ENCODE data around the gene RELN.

RELN gene

DNA sequence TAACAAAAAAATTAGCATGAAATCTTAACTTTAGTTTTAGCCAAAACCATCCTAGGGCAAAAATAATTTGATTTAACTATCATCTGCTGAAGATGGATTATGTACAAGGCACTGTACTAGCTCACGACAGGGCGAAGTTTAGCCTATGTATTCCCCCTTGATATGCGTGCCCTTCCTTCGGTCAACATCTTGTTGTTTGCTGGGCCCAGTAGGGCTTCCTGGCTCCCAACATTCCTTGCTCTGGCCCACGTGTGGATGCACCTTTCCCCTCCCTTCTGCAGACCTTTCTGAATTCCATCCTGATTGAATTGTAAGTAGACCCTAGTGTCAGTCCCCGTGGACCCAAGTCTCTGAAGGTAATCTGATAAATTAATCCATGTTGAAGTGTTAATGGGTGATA, 212.0 kb downstream of the RELN start:
- DNase-seq = no peak

DNA sequence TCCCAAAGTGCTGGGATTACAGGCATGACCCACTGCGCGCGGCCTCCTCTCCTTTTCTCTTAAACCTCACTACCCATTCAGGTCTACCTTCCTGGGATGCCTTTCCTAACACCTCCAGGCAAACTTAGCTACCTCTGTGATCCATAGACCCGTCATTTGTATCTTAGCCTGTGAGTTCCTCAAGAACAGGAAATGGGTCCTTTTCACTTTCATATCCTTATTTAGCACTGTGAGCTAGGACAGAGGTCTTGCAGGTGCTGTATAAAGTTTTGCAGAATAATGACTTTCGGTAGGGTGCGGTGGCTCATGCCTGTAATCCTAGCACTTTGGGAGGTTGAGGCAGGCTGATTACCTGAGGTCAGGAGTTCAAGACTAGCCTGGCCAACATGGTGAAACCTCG, 215.7 kb downstream of the RELN start:
- DNase-seq = no peak

DNA sequence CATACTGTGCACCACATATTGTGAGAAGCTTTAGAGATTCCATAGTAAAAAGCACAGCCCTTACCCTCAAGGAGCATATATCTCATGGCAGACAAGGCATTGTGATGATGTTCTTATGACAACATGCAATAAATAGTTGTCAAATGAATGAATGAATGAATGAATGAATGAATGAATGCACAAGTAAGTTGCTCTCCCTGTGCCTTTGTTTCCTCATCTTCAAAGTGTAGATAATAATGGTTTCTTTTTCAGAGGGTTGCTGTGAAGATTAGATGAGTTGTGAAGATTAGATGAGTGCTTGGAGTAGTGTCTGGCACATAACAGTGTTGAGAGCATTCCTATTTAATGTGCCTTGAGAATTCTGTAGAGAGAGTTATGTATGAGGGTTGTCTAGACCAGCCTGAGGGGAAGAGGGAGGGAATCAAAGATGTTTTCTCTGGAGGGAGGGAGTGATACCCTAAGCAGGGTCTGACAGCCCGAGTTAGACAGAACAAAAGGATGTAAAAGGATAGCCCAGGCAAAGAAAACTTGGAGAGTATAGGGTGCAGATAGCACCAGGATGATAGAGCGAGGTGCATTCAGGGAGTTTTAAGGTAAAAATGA, 217.2 kb downstream of the RELN start:
- no peak for DNase-seq

DNA sequence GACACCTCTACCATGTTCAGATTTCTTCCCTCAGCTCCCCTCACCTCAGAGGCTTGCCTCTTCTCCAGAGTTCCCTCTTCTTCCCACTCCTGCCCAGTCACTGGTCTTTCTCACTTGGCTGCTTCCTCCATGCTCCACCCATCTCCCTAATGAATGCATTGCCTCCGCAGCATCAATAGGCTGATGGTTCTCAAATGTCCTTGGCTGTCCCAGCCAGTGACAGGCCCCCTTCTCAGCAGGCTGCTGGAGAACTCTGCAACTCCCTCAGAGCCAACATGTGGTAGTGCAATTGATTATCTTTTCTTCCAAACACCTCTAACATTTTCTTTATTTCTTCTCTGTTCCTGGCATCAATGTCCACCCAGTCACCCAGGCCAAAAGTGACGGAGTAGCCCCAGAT, 218.2 kb downstream of the RELN start:
- DNase-seq = no peak

DNA sequence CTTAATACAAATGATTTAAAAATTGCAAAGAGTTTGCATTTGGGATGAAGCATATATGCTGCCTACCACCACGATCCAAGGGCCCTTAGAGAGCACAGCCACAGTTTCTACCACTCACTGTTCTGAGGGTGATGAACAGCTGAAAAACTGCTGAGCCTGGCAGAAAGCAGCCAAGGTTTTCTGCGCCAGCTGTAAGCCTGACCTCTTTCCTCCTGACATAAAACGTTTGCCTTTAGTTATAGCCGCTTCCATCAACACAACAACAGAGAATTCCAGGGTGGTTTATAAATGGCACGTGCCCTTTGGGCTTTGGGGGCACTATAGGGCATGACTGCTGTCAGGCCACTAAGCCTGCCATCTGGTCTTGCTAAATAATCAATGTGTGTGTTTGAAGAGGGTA, 222.8 kb downstream of the RELN start:
- no peak for DNase-seq

DNA sequence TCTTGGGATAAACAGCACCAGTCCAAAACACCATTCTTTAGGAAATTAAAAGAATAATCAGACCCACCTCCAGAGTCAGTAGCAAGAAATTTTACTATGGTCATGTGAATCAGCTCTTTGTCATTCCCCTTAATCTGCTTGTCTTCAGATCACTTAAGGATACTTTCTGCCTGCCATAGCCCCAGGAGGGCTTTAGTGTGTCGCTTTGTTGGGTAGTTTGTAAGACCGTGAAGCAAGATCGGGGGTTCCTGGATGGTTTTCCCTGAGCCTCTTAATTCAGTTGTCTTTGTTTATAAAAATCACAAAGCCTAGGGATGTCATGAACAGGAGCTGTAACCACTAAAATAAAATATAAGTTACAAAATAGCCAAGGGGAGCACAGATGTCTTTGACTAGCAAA, 223.6 kb downstream of the RELN start:
- DNase-seq = no peak

DNA sequence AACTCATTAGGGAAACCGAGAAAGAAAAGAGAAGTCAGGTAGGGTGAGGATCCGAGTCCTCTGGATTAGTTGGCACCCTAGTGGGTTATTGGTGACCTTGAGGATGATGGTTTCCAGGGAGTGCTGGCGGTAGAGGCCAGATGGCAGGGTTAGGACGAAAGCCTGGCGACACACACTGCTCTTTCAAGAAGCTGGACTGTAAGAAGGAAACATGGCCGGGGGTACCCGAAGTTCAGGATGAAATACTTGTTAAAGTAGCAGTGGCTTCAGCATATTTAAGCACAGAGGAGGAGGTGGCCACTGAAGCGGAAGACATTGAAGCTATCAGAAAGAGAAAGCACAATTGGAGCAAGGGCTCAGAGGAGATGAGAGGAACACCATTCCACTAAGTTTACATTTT, 224.6 kb downstream of the RELN start:
- DNase-seq = no peak

DNA sequence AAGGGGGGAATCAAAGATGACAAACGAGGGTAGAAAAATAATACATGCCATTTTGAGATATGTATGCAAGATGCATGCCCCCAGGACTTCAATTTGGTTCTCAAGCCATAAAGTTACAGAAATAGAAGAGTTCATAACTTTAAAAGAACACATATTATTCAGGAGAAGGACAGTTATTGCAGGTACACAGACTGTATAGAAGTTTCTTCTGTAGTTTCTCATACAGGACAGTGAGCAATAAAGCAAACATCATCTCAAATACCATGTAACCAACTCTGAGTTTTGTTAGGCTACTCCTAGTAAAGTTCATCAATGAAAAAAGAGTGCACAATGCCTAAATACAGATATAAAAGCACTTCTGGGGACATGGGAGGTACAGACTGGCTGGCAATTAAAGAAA, 226.6 kb downstream of the RELN start:
- no peak for DNase-seq

DNA sequence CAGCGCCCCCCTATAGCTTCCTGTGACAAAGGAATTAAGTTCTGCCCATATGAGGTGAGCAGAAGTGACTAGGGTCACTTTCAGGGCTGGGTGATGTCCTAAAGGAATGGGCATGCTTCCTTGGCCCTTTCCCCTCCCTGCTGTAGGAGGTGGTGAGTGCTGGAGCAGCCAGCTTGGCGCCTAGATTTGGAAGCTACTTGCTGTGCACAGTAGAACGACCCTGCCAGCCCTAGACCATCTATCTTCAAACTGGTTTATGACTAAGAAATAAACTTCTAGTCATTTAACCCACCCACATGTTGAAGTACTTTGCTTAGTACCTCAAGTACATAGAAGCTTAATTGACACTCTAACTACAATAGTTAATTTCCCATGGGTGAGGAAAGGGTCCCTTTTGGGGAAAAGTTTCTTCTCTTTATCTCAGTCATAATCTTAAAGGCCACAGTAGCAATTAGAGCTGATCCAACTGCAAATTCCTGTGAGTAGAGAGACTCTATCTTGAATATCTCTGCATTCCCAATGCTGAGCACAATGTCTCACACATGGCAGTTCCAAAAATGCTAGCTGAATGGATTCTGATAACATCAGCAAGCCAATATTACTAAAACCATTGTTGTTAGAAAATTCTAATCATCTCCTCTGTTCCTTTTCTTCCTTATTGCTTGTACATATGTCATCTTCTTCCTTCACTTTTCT, 227.2 kb downstream of the RELN start:
- no peak for DNase-seq

DNA sequence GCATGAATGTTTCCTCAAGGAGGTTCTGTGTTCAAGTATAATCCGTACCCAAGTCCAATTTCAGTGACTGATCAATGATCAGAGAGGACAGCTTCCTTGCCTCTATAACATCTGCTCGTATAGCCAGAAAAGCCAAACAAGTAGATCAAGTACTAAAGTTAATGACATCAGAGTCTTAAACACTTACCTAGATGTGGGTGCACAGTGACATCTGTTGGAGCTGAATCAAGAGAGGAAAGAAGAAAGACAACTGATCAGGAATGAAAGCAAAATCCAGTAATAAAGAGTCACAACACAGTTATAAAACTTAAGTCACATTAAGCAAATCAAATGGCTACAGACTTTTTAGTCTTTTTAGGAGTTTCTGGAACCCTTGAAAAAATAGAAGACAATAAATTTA, 236.5 kb downstream of the RELN start:
- DNase-seq = no peak

DNA sequence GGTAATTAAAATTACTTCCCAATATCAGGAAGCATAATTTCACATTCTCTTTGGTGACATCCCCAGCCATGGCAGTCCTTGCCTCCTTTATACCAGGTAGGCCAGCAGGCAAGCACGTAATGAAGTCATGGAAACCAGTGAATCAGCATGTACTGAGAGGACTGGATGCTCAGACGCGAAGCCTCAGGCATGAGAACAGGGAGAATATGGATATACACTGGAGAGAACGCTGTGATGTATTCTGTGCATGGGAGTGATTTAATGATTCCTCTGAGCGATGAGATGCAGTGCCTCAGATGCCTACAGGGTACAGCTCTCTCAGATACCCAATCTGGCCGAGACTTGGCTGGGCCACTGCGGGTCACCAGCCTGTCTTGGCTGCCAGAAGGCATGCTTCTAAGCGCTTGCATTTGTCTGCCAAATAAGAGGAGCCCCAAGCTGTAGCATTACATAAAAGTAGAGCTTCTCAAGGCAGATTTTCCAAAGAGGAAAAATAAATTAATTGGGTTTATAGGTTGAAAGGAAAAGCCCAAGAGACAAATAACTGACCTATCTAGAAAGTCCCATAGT, 238.1 kb downstream of the RELN start:
- no peak for DNase-seq

DNA sequence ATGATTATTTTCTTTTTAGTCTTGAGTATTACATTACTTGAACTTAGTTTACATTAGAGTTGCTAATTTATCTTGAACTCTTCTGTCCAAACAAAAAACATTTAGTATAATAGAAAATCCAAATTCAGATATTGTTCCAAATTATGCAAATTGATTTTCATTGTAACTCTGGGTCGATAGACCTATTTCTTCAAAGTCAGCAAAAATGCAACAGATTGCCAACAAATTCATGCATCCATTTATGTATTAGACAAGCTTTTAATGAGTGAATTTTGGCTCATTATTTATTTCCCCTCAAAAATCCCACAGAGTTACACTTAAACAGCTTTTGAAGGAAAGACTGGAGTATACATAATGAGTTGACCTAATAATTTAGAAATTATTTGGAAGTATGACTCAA, 240.8 kb downstream of the RELN start:
- no peak for DNase-seq

DNA sequence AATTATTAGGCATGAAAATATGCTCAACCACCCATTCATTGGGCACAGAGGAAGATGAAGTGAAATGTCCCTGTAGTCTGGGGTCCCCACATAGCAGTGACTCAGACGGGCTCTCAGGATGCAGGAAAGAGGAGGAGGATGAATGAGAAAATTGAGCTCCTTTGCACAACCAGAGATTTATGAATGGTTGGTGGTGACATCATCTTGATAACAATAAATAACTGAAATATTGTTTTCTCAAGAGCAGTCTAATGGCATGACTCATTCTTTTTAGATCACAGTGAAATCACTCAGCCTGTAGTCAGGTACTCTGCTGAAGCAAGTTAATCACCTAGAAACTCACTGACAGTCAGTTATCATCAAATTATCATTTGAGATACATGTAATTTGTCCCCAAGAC, 254.1 kb downstream of the RELN start:
- no peak for DNase-seq

DNA sequence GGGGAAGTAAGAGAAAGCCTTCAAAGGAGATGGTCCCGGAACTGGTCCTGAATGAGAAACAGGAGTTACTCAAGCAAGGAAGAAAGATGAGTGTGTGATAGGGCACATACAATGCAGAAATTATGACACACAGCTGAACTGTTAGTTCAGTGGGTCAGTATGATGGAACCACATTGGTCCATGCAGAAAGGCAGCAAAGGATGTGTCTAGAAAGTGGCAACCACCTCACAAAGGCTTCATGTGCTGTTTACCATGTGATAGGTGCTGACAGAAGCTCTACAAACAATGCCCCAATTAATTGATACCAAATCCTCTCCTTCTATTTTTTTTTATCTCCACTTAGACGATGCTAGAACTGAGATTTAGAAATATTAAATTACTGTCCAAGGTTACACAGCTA, 258.3 kb downstream of the RELN start:
- no peak for DNase-seq

DNA sequence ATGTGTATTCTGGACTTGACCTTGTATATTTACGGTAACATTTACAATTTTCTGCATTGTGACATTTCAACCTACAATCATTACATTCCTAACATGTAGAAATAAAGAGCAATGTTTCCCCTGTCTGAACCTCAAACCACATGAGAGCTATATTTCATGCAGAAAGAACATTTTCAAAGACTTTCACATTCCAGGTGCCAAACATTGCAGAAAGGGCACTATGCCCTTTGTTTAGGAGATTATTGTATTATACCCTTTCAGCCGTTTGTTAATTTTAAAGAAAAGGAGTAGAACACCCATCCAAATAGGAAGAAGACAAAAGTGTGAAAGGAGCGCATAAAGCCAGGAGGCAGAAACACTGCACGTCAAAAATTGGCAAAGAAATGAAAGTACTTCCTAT, 260.4 kb downstream of the RELN start:
- no peak for DNase-seq

DNA sequence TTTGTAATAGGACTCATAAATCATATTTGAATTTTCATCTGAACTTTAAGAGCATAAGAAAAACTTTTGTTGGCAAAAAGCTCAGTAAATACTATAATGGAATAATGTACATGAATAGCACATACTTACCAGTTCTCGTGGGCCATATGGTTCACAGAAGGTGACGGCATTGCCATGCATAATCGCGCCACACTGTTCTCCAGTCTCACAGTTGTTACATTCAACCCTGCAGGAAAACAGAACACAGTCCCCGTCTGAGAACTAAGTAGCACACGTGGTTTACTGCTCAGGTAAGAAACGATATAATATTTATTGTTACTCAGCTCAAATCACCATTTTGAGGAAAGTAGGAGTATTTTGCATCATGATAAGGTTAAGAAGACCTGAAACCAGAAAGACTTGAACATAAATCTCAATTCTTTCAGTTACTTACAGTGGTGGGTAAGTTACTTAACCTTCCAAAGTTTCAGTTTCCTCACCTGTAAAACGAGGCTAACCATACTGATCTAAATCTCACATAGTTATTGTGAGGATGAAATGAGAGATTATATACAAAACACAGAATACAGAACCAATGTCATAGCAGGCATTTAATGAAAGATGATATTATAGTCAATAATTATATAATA, 261.4 kb downstream of the RELN start:
- DNase-seq = no peak

DNA sequence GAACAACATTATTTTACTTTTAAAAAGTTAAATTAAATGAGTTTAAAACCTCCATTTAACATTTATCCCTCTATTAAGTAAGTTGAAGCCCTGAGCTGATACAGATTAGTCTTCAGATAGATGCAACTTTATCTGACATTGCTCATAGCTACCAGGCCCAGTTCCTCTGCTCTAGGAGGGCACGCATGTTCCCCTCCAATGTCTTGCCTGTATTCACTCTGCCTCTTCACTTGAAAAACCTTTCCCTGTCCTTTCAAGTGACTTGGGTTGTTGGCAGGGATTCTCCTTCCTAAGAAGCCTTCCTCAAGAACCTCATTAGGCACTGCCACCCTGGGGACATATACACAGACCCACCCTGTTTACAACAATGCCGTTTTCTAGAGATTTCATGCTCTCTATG, 270.4 kb downstream of the RELN start:
- DNase-seq = no peak

DNA sequence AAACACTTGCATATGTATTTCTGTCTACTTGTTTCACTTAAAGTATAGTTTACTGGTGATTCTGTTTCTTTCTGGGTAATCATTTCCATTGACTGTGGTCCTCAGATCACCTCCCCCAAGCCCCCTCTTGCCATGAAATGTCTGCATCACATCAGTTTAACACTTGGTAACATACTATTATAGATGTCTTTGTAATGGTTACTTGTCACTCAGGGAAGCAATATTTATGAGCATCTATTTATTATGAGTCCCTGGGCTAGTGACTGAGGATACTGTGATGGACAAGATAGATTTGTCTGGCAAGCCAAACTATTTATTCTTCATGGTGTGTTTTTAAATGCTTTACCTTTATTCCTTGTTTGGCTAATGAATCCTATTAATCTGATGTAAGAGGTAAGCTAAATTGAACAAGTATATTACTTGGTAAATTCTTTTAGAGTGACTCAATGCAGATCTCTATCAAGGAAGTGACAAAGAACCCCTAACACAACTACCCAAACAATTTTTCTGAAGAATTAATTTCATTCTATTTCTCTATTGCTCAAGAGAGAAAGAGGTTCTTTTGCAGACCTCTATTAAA, 270.9 kb downstream of the RELN start:
- DNase-seq = no peak

DNA sequence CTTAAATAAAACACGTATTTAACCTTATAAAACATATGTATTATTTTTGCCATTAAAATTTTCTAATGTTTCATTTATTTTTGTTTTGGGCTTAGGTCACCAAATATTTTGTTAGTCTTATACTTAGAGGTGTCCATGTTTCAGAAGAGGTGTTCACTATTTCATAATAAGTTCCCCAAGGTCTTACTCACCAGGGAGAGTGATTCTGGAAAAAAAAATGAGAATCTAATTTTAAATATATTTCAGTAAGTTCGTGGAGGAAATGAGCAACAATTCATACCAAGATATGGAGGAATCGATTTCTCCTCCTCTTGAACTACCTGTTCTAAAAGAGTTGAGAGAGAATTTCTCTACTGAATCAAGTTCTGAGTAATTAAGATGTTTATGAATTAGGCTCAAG, 271.9 kb downstream of the RELN start:
- no peak for DNase-seq

DNA sequence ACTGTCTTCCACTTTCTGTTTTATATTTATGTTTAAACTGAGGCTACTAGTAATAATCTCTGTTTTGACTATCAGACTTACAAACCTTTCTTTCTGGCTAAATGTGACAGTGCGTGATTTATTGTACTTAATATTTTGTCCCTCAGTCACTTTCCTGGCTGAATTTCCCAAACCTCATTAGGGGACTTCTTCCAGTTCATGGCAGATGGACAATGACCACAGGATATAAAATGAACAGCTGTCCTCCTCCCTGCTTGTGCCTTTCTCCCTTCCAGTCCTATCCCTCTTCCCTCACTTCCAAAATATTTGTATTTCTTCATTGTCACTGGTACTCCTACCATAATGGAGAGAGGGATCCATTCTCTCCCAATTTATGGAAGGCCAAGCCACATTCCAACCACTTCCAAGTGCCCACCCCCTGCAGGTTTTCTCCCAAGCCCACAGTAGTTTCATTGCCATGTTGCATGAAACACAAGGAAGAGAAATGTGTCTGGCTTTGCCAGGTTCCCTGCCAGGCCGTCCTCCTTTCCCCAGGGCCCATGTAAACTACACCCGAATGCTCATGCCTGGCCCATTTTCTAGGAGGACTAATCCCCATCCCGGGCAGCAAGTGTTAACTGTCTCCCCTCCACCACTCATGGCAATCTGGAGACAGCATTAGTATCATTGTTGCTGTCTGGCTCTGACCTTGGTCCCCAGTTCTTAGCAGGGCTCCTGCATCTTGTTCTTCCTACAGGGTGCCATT, 273.9 kb downstream of the RELN start:
- no peak for DNase-seq

DNA sequence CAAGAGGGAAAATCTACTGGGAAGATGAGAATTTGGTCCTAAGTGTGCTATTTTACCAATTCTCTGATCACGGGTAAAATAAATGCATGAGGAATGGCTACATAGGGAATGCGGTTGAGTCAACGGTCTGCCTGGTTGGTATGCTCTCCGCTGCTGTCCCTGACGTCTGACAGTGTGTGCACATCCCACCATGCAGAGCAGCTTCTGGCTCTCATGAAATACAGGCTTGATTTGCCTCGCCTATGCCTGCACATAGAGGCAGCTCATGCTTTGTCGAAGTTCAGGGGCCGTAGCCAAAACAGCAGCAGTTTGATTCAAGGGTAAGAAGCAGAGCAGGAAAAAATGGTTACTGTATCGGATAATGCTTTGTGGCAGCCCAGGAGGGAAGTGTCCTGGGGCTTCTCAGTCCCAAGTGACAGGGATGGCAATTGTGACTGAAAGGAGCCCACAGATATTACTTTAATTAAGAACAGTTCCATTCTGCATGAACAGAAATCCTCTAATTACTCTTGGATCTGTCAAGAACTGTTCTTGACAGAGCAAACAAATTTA, 275.0 kb downstream of the RELN start:
- no peak for DNase-seq

DNA sequence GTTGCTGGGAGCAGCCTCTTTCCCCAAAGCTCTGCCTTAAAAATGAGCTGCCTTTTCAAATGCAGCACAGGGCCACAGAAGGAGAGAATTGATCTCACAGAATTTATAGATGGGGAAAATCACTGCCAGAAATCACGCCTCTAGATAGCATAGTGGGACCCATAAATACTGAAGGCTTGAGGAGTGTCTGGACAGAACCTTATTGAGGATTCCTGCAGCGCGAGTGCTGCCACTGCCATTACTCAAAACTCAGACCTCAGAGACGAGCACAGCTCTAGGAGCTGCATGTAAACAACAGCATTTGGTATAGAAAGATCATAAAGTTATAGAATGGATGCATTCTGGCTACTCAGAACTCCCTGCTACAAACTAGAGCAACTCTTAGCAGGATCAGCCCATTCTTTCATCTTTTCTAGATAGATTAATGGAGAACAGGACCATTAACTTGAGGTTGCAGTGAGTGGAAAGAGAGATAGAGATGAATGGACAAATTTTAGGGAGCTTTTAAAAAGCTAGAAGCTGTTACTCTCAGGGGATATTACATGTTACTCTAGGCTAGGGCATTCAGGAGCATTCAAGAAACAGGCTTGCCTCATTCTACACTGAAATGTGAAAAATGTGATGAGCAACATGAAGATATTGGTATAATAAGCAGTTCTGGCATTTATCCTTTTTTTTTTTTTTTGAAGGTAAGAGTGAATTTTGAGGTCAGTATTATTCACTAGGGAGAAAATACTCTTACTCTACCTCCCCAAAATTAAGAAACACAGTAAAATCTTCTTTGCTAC, 276.3 kb downstream of the RELN start:
- no peak for DNase-seq
